VCaP (cell line): ENCODE data around the gene SYNE1.

Source experiments
- H3K27ac ChIP-seq: fragments of 450-650 bp; 2 replicates; pipeline ENCODE4 v1.5.1; 2017
- CTCF ChIP-seq: fragments of 450-650 bp; conservative IDR thresholded peaks from 2 replicates; pipeline ENCODE4 v1.5.1; 2017; ENCODE audit warnings: mild to moderate bottlenecking, moderate library complexity

The SYNE1 gene

GRCh38 chr6:152471456-152472265 lies 165.5 kb downstream of the SYNE1 start:
- TF ChIP-seq CTCF, result no peak

GRCh38 chr6:152463164-152463563 lies 174.0 kb downstream of the SYNE1 start:
- H3K27ac ChIP-seq, result no peak overlapping the region
- TF ChIP-seq CTCF, result no peak

More at GRCh38 chr6:152471456-152472265, 165.5 kb downstream of the SYNE1 start:
- no peak overlapping the region for H3K27ac ChIP-seq

GRCh38 chr6:152462716-152463115 lies 174.4 kb downstream of the SYNE1 start:
- H3K27ac ChIP-seq, result no peak overlapping the region
- TF ChIP-seq CTCF, result no peak

DNA sequence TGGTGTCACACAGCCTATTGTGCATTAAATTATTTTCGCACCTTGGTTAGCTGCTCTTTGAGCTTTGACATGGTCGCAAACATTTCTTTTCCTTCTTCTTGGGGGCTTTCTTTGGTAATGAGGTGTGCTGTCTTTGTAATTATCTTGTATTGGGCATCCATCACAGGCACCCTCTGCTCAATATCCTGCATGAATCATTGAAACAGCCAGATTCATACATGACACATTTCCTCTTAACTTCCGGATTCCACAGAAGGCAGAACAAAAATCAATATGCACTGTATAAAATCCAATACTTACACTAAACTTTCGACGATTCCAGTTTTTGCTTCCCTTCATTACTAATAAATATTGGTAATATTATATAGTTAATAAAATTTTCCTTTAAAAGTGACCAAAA lies 175.6 kb downstream of the SYNE1 start:
- no peak for TF ChIP-seq CTCF
- H3K27ac ChIP-seq, result no peak overlapping the region

- no peak overlapping the region for H3K27ac ChIP-seq
- no peak for TF ChIP-seq CTCF
Observed at GRCh38 chr6:152458648-152459644, 178.2 kb downstream of the SYNE1 start.

GRCh38 chr6:152457949-152458624 lies 179.1 kb downstream of the SYNE1 start:
- no peak overlapping the region for H3K27ac ChIP-seq
- no peak for TF ChIP-seq CTCF

- no peak for TF ChIP-seq CTCF
Observed at GRCh38 chr6:152454003-152454402, 183.2 kb downstream of the SYNE1 start.

More at GRCh38 chr6:152454003-152454402, 183.2 kb downstream of the SYNE1 start:
- no peak overlapping the region for H3K27ac ChIP-seq
